ENCODE results near the gene HLTF. TPM values are rescaled to one million over a fixed set of nuclear protein-coding genes. Genes with fewer than 3 reads are reported as not detected.

HLTF gene
- total and polyA plus RNA-seq, 2 donors (not counting 1 experiment from before 2014, with no cell fraction given): 22.1 to 67.2 TPM

- H3K27ac ChIP-seq (ENCODE audit: insufficient read depth, low read length): no peak overlapping the region
- no peaks in the 10 kb centered on the region for H3K79me2 ChIP-seq (ENCODE audit: control insufficient read depth, insufficient read depth, low read length)
- no peak for DNase-seq (ENCODE audit: low read depth in 2 of 2)
- H3K4me3 ChIP-seq (replicated peaks in 1 of 4; ENCODE audit: control extremely low read depth in 1 of 4, insufficient read depth in 1 of 4, low read depth in 3 of 4, low read length in 4 of 4): no peak overlapping the region
- H3K36me3 ChIP-seq (ENCODE audit: control insufficient read depth, insufficient read depth, low read length): no peaks in the 10 kb centered on the region
- no peaks in the 10 kb centered on the region for H4K20me1 ChIP-seq (ENCODE audit: control insufficient read depth, extremely low read depth, insufficient read depth, low read length)
- TF ChIP-seq CTCF (conservative IDR thresholded peaks at IDR 0.05 in 1 of 2, IDR thresholded peaks at IDR 0.05 in 1 of 2; ENCODE audit: low read depth in 1 of 2, low read length in 2 of 2) (no peak), EZH2 (IDR thresholded peaks at IDR 0.05; ENCODE audit: low read length, missing control alignments) (no peak)
- H3K9me3 ChIP-seq (ENCODE audit: control insufficient read depth, insufficient read depth, low read depth, low read length): no peaks in the 10 kb centered on the region
- H3K27me3 ChIP-seq (ENCODE audit: control insufficient read depth, insufficient read depth, low read length): no peaks in the 10 kb centered on the region
- no peak overlapping the region for H3K9ac ChIP-seq (ENCODE audit: insufficient read depth, low read length)
- no peak overlapping the region for H2AFZ ChIP-seq (ENCODE audit: low read length)
- no peak overlapping the region for H3K4me2 ChIP-seq (ENCODE audit: extremely low read depth, insufficient read depth, low read length)
- peaks cover 15% of the 10 kb centered on the region for H3K4me1 ChIP-seq (ENCODE audit: control insufficient read depth, extremely low read depth, insufficient read depth, low read length)
Measured at GRCh38 chr3:149020839-149021252, 65.5 kb downstream of the HLTF start.

GRCh38 chr3:149020196-149020838 lies 66.0 kb downstream of the HLTF start:
- DNase-seq (ENCODE audit: low read depth in 2 of 2): peak in 1 of 2 donors; percentile 78
- Histone ChIP-seq H3K4me2 (ENCODE audit: extremely low read depth, insufficient read depth, low read length) (no peak overlapping the region), H3K27me3 (ENCODE audit: control insufficient read depth, insufficient read depth, low read length) (no peaks in the 10 kb centered on the region), H3K9me3 (ENCODE audit: control insufficient read depth, insufficient read depth, low read depth, low read length) (no peaks in the 10 kb centered on the region), H3K9ac (ENCODE audit: insufficient read depth, low read length) (no peak overlapping the region), H3K4me1 (ENCODE audit: control insufficient read depth, extremely low read depth, insufficient read depth, low read length) (peaks cover 20% of the 10 kb centered on the region), H3K27ac (ENCODE audit: insufficient read depth, low read length) (no peak overlapping the region), H4K20me1 (ENCODE audit: control insufficient read depth, extremely low read depth, insufficient read depth, low read length) (no peaks in the 10 kb centered on the region), H3K36me3 (ENCODE audit: control insufficient read depth, insufficient read depth, low read length) (no peaks in the 10 kb centered on the region), H3K4me3 (replicated peaks in 1 of 4; ENCODE audit: control extremely low read depth in 1 of 4, insufficient read depth in 1 of 4, low read depth in 3 of 4, low read length in 4 of 4) (no peak overlapping the region), H2AFZ (ENCODE audit: low read length) (no peak overlapping the region), H3K79me2 (ENCODE audit: control insufficient read depth, insufficient read depth, low read length) (no peaks in the 10 kb centered on the region)
- TF ChIP-seq EZH2 (IDR thresholded peaks at IDR 0.05; ENCODE audit: low read length, missing control alignments) (no peak), CTCF (conservative IDR thresholded peaks at IDR 0.05 in 1 of 2, IDR thresholded peaks at IDR 0.05 in 1 of 2; ENCODE audit: low read depth in 1 of 2, low read length in 2 of 2) (no peak)

DNA sequence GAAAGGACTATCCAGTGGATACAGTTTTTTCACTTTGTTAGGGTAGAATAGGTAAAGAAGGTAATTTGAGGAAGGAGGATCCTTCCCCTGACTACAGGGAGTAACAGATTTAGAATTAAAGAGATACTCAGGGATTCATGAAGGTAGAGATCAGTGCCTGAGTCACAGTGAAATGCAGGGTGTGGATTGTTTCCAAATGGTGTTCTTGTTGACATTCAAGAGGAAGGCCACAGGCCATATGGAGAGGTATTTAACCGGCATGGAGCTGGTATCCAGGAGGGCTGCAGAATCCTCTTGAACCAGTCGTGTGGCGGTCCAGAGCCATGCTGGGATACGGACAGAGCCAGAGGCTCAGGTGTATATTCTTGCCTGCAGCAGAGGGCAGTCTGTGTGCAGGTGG lies 66.8 kb downstream of the HLTF start:
- Histone ChIP-seq H3K9me3 (ENCODE audit: control insufficient read depth, insufficient read depth, low read depth, low read length) (no peaks in the 10 kb centered on the region), H3K4me3 (replicated peaks in 1 of 4; ENCODE audit: control extremely low read depth in 1 of 4, insufficient read depth in 1 of 4, low read depth in 3 of 4, low read length in 4 of 4) (no peak overlapping the region), H3K4me2 (ENCODE audit: extremely low read depth, insufficient read depth, low read length) (no peak overlapping the region), H3K79me2 (ENCODE audit: control insufficient read depth, insufficient read depth, low read length) (no peaks in the 10 kb centered on the region), H3K27me3 (ENCODE audit: control insufficient read depth, insufficient read depth, low read length) (no peaks in the 10 kb centered on the region), H3K4me1 (ENCODE audit: control insufficient read depth, extremely low read depth, insufficient read depth, low read length) (peaks cover 25% of the 10 kb centered on the region), H4K20me1 (ENCODE audit: control insufficient read depth, extremely low read depth, insufficient read depth, low read length) (no peaks in the 10 kb centered on the region), H2AFZ (ENCODE audit: low read length) (no peak overlapping the region), H3K27ac (ENCODE audit: insufficient read depth, low read length) (no peak overlapping the region), H3K9ac (ENCODE audit: insufficient read depth, low read length) (no peak overlapping the region), H3K36me3 (ENCODE audit: control insufficient read depth, insufficient read depth, low read length) (no peaks in the 10 kb centered on the region)
- TF ChIP-seq CTCF (conservative IDR thresholded peaks at IDR 0.05 in 1 of 2, IDR thresholded peaks at IDR 0.05 in 1 of 2; ENCODE audit: low read depth in 1 of 2, low read length in 2 of 2): no peak
- TF ChIP-seq EZH2 (IDR thresholded peaks at IDR 0.05; ENCODE audit: low read length, missing control alignments): no peak
- peak in 1 of 2 donors; percentile 39 for DNase-seq (ENCODE audit: low read depth in 2 of 2)
